ENCODE measurements around the gene NPEPL1. TPM values are rescaled to one million over a fixed set of nuclear protein-coding genes. Genes with fewer than 3 reads are reported as not detected.
"Not testable (repeated sequence)": the region's sequence is repeated elsewhere in the genome, so short reads cannot be mapped to it uniquely, and the experiment has no call there.

Gene NPEPL1
- total RNA-seq, 4 donors from 2014 or later: 24.9 to 49.8 (median 27.9) TPM

- no peak for TF ChIP-seq CTCF (IDR thresholded peaks at IDR 0.05)
- no peak for DNase-seq (ENCODE audit: low spot score)
- no peak for ATAC-seq (ENCODE audit: low FRiP score)
These were observed 26.7 kb downstream of the NPEPL1 start for GRCh38 chr20:58719258-58719657.

DNA sequence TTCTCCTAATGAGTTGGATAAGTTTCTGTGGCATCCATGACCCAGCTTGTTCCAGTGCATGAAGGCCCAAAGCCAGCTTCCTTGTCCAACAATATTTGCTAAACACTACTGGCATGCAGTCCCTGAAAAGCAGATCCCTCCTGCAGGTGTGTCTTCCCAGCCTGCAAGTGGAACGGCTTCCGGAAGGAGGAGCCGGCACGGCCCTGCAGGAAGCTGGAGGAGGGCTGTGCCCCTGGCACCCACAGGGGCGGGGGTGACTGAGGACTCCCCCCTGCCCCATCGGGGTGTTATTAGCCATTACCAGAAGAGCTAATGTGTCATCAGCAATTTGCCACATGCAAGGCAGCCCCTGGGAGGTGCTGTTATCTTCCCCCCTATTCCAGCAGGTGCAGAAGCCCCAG lies 27.4 kb downstream of the NPEPL1 start:
- no peak for ATAC-seq (ENCODE audit: low FRiP score)
- TF ChIP-seq CTCF (IDR thresholded peaks at IDR 0.05): no peak
- DNase-seq (ENCODE audit: low spot score): no peak

DNA sequence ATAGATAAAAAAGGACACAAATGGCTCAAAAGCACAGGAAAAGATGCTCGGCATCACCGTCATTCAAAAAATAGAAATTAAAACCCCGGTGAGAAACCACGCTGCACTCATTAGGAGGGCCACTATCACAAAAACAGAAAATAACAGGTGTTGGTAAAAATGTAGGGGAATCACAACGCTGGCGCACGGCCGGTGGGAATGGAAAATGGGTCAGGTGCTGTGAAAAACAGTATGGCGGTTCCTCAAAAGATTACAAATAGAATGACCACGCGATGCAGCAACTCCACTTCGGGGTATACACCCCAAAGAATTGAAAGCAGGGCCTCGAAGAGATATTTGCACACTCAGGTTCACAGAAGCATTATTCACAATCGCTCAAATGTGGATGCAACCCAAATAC lies 28.3 kb downstream of the NPEPL1 start:
- no peak for DNase-seq (ENCODE audit: low spot score)
- ATAC-seq (ENCODE audit: low FRiP score): no peak
- TF ChIP-seq CTCF (IDR thresholded peaks at IDR 0.05): no peak

- no peak for ATAC-seq (ENCODE audit: low FRiP score)
- TF ChIP-seq CTCF (IDR thresholded peaks at IDR 0.05): no peak
- DNase-seq (ENCODE audit: low spot score): no peak
These were observed 29.6 kb downstream of the NPEPL1 start for GRCh38 chr20:58721951-58722778.

- ATAC-seq (ENCODE audit: low FRiP score) (no peak), DNase-seq (ENCODE audit: low spot score) (no peak)
- TF ChIP-seq CTCF (IDR thresholded peaks at IDR 0.05): no peak
These were observed 30.5 kb downstream of the NPEPL1 start for GRCh38 chr20:58722877-58723627.

DNA sequence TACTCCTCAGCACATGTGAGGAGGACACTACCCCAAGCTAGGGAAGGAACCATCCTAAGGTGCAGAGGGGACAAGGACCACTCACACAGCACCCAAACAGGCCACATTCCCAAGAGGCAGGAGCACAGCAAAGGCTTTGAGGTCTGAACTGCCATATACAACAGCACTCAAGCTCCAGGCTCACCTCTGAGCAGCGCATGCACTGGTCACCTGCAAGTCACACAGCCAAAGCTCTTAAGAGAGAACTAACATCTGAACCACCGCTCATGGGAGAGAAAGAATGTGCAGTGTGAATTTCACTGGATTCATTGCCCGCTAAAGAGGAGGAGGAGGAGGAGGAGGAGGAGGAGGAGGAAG lies 31.0 kb downstream of the NPEPL1 start:
- no peak for ATAC-seq (ENCODE audit: low FRiP score)
- no peak for DNase-seq (ENCODE audit: low spot score)
- no peak for TF ChIP-seq CTCF (IDR thresholded peaks at IDR 0.05)

DNA sequence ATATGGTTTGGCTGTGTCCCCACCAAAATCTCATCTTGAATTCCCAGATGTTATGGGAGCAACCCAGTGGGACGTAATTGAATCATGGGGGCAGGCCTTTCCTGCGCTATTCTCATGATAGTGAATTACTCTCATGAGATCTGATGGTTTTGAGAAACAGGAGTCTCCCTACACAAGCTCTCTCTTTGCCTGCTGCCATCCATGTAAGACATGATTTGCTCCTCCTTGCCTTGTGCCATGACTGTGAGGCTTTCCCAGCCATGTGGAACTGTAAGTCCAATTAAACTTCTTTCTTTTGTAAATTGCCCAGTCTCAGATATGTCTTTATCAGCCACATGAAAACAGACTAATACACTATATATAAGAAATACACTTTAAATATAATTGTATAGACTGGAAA lies 33.6 kb downstream of the NPEPL1 start:
- not testable (repeated sequence) for ATAC-seq (ENCODE audit: low FRiP score); DNase-seq (ENCODE audit: low spot score)
